Aorta (tissue), 5 donors: ENCODE results near the gene ASIC5. TPM values are rescaled to one million over a fixed set of nuclear protein-coding genes. Genes with fewer than 3 reads are reported as not detected.

Experiments used
- ATAC-seq: fragments of 200-7000 bp; cut with Tn5 transposase; one replicate; pipeline ENCODE4 v1.9.1; 2022; ENCODE audit warnings: moderate library complexity; ENCODE audit not compliant: low FRiP score
- DNase-seq, 2 donors: peaks; one replicate each; pipeline ENCODE4 v3.0.0-alpha.2; 2020
- H3K27ac ChIP-seq, 2 donors: one replicate each; pipeline ENCODE4 v1.5.1; 2013; ENCODE audit warnings: low read length in 2 of 2, mild to moderate bottlenecking in 2 of 2, moderate library complexity in 2 of 2, control low read depth in 1 of 2, inconsistent platforms in 1 of 2, low read depth in 1 of 2
- H3K27me3 ChIP-seq, 2 donors: one replicate each; pipeline ENCODE4 v1.6.1; 2013; ENCODE audit warnings: control low read depth in 1 of 2, low read length in 1 of 2, mild to moderate bottlenecking in 1 of 2, moderate library complexity in 1 of 2; ENCODE audit not compliant: insufficient read depth in 2 of 2, control insufficient read depth in 1 of 2
- H3K36me3 ChIP-seq, 2 donors: one replicate each; pipeline ENCODE4 v1.6.1; 2013; ENCODE audit warnings: control low read depth in 1 of 2, low read length in 1 of 2, mild to moderate bottlenecking in 1 of 2; ENCODE audit not compliant: insufficient read depth in 2 of 2, control insufficient read depth in 1 of 2
- H3K4me1 ChIP-seq, 2 donors: one replicate each; pipeline ENCODE4 v1.6.1; 2013; ENCODE audit warnings: low read length in 2 of 2, control low read depth in 1 of 2, mild to moderate bottlenecking in 1 of 2, moderate library complexity in 1 of 2; ENCODE audit not compliant: insufficient read depth in 2 of 2, control insufficient read depth in 1 of 2
- H3K4me3 ChIP-seq, 2 donors: one replicate each; pipeline ENCODE4 v1.5.1; 2013; ENCODE audit warnings: low read length in 2 of 2, control low read depth in 1 of 2, mild to moderate bottlenecking in 1 of 2
- H3K9me3 ChIP-seq: one replicate; pipeline ENCODE4 v1.6.1; 2013; ENCODE audit warnings: mild to moderate bottlenecking, low read length; ENCODE audit not compliant: control insufficient read depth
- WGBS, 2 donors: extraction: QIAGEN DNeasy Blood & Tissue Kit; methylation state at CpG; one replicate each; pipeline ENCODE4 v1.1.7; 2013; 5-methylcytosine and 5-hydroxymethylcytosine counted together
- intact Hi-C, 2 donors: fragments of 100-400 bp; cut with DNase I; formaldehyde crosslinking; loops; one replicate each; pipeline versions ENCODE4 v1.14.2 to v1.15.0; 2022
- polyA plus RNA-seq, 2 donors: library from polyadenylated mRNA; stranded (reverse); fragments of 200-250 nt; gene quantifications; one replicate each; pipeline ENCODE4 v1.2.3, GENCODE V29; 2013
- total RNA-seq, 2 donors: library from RNA; stranded (reverse); fragmentation: NEBNext Ultra II Directional; extraction: Animal tissue kit (Norgen Biotek cat#: 25700); gene quantifications; one replicate each; pipeline ENCODE4 v1.2.1, GENCODE V29; 2021
- donor health status: healthy with polysubstance abuse.
- donor health status: Bipolar disorder and iron deficiency.
- donor health status: DM: no; HTN: no; CAD: no.
- donor health status: DM: no; HTN: no; CAD: no.
- donor health status: DM: yes; HTN: yes; CAD: no.

ASIC5 gene
- total and polyA plus RNA-seq, 4 donors, result not detected

- no peak overlapping the region for H3K4me3 ChIP-seq
- WGBS, 2 donors, result 92 to 94% methylated on average over 4 of the region's 4 CpGs
- intact Hi-C loops, result no loop called here
- H3K36me3 ChIP-seq, result no peaks in the 10 kb centered on the region
- H3K9me3 ChIP-seq, result no peaks in the 10 kb centered on the region
- H3K27ac ChIP-seq, result no peak overlapping the region
- ATAC-seq, result no peak
- DNase-seq, result no peak
- no peaks in the 10 kb centered on the region for H3K4me1 ChIP-seq
- no peaks in the 10 kb centered on the region for H3K27me3 ChIP-seq
Measured at GRCh38 chr4:155820887-155821518, 45.1 kb downstream of the ASIC5 start.

GRCh38 chr4:155819066-155819465 lies 47.0 kb downstream of the ASIC5 start:
- 1 to 6% methylated on average over 1 of the region's 1 CpG for WGBS, 2 donors
- DNase-seq (no peak), ATAC-seq (no peak)
- Histone ChIP-seq H3K27me3 (no peaks in the 10 kb centered on the region), H3K4me1 (no peaks in the 10 kb centered on the region), H3K4me3 (no peak overlapping the region), H3K36me3 (no peaks in the 10 kb centered on the region), H3K27ac (no peak overlapping the region), H3K9me3 (no peaks in the 10 kb centered on the region)
- intact Hi-C loops, result no loop called here

- WGBS, 2 donors, result 82 to 91% methylated on average over 2 of the region's 2 CpGs
- intact Hi-C loops, result no loop called here
Measured at GRCh38 chr4:155818639-155819038, 47.4 kb downstream of the ASIC5 start.

GRCh38 chr4:155811083-155811482 lies 55.0 kb downstream of the ASIC5 start:
- no peaks in the 10 kb centered on the region for H3K4me1 ChIP-seq
- H3K27me3 ChIP-seq, result no peaks in the 10 kb centered on the region
- WGBS, 2 donors, result 95 to 98% methylated on average over 2 of the region's 2 CpGs
- intact Hi-C loops, result loop anchor here in 1 of 2 donors (2.0 kb wide), 1 partner anchor 142 kb away; the partner anchor contains the start of gene CTSO
- no peak overlapping the region for H3K27ac ChIP-seq
- H3K9me3 ChIP-seq, result no peaks in the 10 kb centered on the region
- H3K4me3 ChIP-seq, result no peak overlapping the region
- H3K36me3 ChIP-seq, result no peaks in the 10 kb centered on the region
- ATAC-seq (no peak), DNase-seq (no peak)

More at GRCh38 chr4:155818639-155819038, 47.4 kb downstream of the ASIC5 start:
- no peaks in the 10 kb centered on the region for H3K9me3 ChIP-seq
- H3K27ac ChIP-seq, result no peak overlapping the region
- H3K4me1 ChIP-seq, result no peaks in the 10 kb centered on the region
- H3K27me3 ChIP-seq, result no peaks in the 10 kb centered on the region
- DNase-seq, result no peak
- ATAC-seq, result no peak
- H3K4me3 ChIP-seq, result no peak overlapping the region
- H3K36me3 ChIP-seq, result no peaks in the 10 kb centered on the region

GRCh38 chr4:155809835-155810234 lies 56.2 kb downstream of the ASIC5 start:
- Histone ChIP-seq H3K9me3 (no peaks in the 10 kb centered on the region), H3K27ac (no peak overlapping the region), H3K27me3 (no peaks in the 10 kb centered on the region), H3K4me1 (peaks cover 0 to 2% of the 10 kb centered on the region in 2 donors), H3K4me3 (no peak overlapping the region), H3K36me3 (peaks cover 0 to 4% of the 10 kb centered on the region in 2 donors)
- intact Hi-C loops, result loop anchor here (2.0 to 5.0 kb wide), 2 partner anchors 142 to 143 kb away; partner anchors contain the start of gene CTSO (in 2 of the 2)
- 61 to 72% methylated on average over 1 of the region's 1 CpG for WGBS, 2 donors
- DNase-seq (no peak), ATAC-seq (peak; percentile 76)

GRCh38 chr4:155807021-155807420 lies 59.1 kb downstream of the ASIC5 start:
- Histone ChIP-seq H3K9me3 (no peaks in the 10 kb centered on the region), H3K36me3 (peaks cover 0 to 4% of the 10 kb centered on the region in 2 donors), H3K4me3 (no peak overlapping the region), H3K27me3 (no peaks in the 10 kb centered on the region), H3K4me1 (peaks cover 0 to 2% of the 10 kb centered on the region in 2 donors), H3K27ac (no peak overlapping the region)
- ATAC-seq (no peak), DNase-seq (no peak)
- intact Hi-C loops, result loop anchor here in 1 of 2 donors (5.0 kb wide), 1 partner anchor 145 kb away; the partner anchor contains the start of gene CTSO
- 38 to 40% methylated on average over 1 of the region's 1 CpG for WGBS, 2 donors

- H3K4me1 ChIP-seq, result peaks cover 0 to 3% of the 10 kb centered on the region in 2 donors
- H3K27me3 ChIP-seq, result no peaks in the 10 kb centered on the region
- no peaks in the 10 kb centered on the region for H3K9me3 ChIP-seq
- no peak for DNase-seq
- ATAC-seq, result no peak
- peaks cover 0 to 4% of the 10 kb centered on the region in 2 donors for H3K36me3 ChIP-seq
- WGBS, 2 donors, result 9 to 14% methylated on average over 1 of the region's 1 CpG
- intact Hi-C loops, result loop anchor here in 1 of 2 donors (5.0 kb wide), 1 partner anchor 147 kb away; the partner anchor contains the start of gene CTSO
- H3K4me3 ChIP-seq, result no peak overlapping the region
- H3K27ac ChIP-seq, result no peak overlapping the region
Measured at GRCh38 chr4:155805016-155805415, 61.1 kb downstream of the ASIC5 start.

GRCh38 chr4:155802190-155802959 lies 63.7 kb downstream of the ASIC5 start:
- WGBS, 2 donors, result 50 to 58% methylated on average over 9 of the region's 9 CpGs
- Histone ChIP-seq H3K4me1 (peaks cover 2 to 3% of the 10 kb centered on the region in 2 donors), H3K36me3 (peaks cover 0 to 4% of the 10 kb centered on the region in 2 donors), H3K4me3 (no peak overlapping the region), H3K9me3 (no peaks in the 10 kb centered on the region), H3K27ac (peak overlapping the region in 1 of 2 donors; percentile 3), H3K27me3 (no peaks in the 10 kb centered on the region)
- ATAC-seq, result peak; percentile 55
- intact Hi-C loops, result no loop called here
- no peak for DNase-seq
